NCI-H128 (cell line): Measurements from ENCODE around the gene TAF3.
"Not testable (repeated sequence)": the region's sequence is repeated elsewhere in the genome, so short reads cannot be mapped to it uniquely, and the experiment has no call there.

Source experiments
- DNase-seq: peaks from one replicate; lab custom pipeline; 2025; ENCODE audit not compliant: unreplicated experiment; lab: John Stamatoyannopoulos, UW

The TAF3 gene

DNA sequence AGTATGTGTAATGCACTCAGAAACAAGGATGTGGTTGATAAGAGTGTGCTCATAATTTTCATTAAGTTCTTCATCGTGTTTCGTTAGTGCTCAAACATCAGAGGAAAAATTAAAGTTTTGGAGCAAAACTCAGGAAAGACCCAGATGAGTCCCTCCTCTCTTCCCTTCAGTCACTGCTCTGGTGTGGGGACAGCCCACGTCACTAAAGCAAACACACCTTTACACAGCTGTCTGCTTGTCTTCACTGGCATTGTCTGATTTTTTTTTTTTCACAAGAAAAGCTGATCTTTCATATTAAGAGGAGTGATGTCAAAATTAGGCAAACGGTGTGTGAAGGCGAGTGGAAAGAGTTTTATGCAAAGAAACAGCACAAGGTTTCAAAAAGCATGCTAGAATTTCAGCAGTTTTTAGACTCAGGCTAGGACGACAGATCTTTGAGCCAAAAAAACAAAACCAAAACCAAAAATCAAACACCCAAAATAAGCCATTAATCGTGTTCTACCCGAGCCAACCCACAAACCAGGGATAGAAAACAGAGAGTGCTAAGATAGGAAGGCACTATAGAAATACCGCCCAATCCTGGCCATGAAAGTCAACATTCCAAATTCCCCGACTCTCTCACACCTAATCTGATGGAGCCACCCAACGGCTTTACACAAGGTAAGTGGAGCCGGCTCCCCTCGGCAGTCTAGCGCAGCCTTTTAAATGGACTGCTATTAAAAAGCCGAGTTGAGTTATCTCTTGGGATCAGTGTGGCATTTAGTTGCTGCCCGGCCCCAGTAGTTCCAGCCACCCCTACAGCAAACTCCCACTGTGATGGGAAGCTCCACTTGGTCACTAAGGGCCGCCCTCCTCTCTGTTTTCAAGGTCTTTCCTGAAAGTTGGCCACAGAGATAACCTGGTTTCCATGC is 208.3 kb downstream of the TAF3 start:
- DNase-seq: no peak

DNA sequence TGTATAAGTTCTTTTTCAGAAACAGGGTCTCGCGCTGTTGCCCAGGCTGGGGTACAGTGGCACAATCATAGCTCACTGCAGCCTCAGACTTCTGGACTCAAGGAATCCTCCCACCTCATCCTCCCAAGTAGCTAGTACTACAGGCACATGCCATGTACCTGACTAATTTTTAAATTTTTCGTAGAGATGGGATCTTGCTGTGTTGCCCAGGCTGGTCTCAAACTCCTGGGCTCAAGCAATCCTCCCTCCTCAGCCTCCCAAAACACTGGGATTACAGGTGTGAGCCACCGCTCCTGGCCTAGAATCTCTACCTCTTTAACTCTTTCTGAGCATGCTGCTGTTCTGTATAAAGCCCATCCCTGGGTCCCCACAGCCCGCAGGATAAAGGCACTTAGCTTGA is 212.9 kb downstream of the TAF3 start:
- not testable (repeated sequence) for DNase-seq

DNA sequence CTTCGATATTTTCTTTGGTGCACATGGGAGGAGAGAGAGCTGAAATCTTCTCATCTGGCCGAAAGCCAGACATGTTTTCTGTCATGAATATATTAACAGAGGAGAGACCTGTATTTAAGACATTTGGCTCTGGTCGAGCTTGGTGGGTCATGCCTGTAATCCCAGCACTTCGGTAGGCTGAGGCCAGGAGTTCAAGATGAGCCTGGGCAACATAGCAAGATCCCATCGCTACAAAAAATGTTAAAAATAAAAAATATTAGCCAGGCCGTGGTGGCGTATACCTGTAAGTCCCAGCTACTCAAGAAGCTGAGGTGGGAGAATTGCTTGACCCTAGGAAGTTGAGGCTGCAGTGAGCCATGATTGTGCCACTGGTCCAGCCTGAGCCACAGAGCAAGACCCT is 214.3 kb downstream of the TAF3 start:
- no peak for DNase-seq

DNA sequence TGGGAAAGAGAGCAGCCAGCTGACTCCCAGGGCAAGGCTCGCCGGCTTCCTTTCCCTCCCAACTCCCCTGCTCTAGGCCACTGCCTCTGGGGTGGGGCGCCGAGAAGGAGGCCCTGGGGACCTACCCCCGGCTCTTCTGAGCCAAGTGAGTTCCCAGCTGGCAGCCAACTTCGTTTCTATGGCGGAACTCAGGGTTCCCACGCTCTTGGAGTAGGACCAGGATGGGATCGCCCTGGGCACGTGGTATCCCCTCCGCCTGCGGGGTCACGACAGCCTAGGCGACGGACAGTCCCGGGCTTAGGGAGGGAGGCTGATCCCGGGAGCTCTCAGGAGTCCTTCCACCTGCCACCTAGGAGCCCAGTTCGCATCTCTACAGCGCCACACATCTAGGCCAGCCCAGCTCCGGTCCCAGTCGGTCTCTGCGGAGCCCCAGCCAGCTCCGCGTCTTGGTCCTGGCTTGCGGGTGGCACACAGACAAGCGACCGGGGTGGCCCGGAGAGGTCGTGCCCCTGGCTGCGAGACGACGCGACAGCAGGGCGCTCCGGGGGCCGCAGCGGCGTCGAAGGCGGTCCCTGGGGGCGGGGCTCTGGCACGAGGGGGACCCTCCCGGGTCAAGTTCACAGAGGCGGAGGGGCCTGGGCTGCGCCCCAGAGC is 215.6 kb downstream of the TAF3 start:
- DNase-seq: no peak

DNA sequence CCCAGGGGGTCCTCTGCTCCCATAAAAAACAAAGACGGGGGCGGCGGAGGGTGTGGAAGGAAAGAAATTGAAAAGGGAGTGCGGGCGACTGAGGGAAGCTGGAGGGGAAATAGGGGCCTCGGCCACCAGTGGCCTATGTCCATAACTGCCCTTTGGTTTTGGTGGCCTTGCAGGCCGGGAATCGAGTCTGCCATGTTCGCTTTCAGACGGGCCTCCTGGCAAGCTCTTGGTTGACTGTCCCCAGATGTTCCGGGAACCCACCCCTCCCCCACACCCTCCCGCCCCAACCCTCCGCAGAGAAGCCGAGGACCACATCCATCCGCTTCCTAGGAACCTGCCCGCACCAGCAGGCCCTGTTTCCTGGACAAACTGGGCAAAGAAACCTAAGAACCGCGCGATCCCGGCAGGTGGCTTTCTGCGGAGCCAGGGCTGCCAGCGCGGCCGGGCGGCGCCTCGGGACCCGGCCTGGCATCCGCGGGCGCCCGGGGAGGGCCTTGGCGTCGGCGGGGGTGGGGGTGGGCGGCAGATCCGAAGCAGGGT is 216.2 kb downstream of the TAF3 start:
- no peak for DNase-seq

DNA sequence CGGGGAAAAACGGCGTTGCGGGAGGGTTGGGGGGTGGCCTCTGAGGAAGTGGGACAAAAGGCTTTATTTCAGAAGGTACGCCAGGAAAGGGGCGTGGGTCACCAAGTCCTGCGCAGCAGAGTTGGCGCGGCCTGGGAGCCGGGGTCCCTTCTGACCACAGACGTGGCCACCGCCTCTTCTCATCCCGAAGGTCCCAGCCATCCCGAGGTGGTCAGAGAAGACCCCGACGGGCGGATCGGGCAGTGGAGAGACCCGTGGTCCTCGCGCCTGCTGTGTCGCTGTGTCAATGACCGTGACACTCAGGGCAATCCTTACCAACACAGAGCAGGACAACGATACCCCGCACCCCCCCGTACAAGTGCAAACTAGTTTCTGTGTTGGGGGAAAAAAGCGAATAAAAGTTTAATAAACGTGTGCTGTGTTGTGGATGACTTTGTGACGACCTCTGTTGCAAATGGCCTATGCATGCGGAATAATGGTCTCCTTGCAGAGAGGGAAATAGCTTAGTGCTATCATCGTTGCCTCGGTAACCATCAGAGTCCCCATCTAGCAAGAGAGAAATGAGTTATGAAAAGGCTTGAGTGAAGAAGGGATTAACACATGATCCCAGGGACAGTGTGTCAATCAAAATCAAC is 216.8 kb downstream of the TAF3 start:
- DNase-seq: no peak

DNA sequence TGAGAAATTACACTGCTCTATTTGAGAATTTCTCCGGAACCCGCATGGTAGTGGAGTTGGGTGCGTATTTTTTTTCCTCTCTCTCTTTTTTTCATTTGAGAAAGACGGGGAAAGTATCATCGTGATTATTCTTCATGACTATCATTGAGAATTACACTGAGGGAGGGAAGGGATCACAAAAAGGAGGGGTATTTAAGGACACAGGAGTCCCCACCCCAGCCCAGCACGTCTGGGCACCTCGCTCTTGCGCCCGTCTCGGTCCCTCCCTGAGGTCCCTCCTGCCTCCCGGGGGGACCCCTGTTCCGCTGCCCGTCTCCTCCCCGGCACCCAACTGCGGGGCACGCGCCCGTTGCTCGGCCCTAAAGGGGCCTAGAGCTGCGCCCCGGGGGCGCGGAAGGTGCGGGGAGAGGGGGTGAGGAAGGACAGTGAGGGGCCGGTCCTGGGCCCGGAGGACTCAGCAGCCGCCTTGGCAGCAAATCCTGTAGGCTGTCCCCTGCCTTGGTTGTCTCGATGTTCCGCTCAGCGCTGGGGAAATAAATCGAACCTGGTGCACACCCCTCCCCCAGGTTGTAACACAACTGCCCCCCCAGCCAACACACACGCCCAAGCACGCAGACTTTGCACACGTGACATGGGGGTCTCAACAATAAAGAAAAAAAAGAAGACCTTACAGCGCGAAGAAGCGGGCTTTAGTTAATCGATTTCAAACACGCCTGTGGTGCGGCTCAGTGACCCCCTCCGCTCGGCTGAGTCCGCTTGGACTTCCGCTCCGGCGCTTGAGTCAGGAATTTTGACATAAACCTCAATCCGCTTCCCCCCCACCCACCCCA is 217.6 kb downstream of the TAF3 start:
- no peak for DNase-seq

DNA sequence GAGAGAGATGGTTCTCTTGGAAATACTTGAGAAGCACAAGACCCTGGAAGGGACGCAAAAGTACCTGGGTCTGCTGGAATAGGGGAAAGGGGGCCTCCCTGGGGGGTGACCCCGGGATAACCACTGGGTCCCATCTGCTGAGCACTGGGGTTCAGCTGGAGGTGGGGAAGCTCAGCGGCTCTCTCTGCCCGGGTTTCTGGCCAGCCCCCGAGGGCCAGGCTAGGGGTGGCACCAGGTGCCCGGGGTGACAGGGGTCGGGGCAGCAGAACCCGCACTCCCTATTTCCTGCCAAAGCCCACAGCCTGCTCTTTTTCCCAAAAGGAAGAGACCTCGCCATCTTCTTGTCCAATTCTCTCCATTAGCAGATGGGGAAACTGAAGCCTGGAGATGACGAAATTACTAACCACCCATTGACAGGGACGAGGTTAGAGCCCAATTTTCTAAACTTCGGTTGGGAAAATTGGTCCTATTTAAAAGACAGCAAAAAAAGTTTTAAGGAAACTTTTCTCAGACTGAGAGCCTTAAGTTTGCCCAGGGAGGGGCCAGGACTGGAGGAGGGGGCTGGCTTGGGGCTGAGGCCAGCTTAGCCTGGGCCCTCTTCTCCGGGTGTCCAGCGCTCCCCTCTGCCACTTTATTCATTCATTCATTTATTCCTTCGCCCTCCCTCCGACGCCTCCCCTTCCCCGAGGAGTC is 218.3 kb downstream of the TAF3 start:
- DNase-seq: no peak

DNA sequence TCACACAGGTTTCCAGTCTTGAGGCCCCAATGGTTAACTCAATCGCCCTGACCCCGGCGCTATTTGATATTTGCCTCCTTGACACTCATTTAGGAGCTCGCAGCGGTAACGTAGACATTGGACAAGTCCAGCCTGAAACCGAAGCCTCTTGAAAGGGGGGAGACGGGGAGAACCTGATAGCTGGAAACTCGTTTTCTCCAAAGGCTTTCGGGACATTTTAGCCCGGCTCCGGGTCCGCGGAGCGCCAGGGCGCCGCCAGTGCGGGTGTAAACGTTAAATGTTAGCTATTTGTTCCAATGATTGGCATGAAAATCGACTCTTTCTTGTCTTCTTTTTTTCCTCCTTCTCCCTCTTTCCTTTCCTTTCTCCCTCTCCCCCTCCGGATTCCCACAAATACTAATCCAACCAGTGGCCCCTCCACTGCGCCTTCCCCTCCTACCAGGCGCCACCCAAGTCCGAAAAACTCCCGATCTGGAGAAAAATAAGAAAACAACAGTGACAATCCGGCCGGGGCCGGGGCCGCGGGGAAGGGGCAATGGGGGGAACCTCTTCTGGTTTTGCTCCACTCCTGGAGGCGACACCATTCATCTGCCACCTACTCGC is 219.0 kb downstream of the TAF3 start:
- no peak for DNase-seq

DNA sequence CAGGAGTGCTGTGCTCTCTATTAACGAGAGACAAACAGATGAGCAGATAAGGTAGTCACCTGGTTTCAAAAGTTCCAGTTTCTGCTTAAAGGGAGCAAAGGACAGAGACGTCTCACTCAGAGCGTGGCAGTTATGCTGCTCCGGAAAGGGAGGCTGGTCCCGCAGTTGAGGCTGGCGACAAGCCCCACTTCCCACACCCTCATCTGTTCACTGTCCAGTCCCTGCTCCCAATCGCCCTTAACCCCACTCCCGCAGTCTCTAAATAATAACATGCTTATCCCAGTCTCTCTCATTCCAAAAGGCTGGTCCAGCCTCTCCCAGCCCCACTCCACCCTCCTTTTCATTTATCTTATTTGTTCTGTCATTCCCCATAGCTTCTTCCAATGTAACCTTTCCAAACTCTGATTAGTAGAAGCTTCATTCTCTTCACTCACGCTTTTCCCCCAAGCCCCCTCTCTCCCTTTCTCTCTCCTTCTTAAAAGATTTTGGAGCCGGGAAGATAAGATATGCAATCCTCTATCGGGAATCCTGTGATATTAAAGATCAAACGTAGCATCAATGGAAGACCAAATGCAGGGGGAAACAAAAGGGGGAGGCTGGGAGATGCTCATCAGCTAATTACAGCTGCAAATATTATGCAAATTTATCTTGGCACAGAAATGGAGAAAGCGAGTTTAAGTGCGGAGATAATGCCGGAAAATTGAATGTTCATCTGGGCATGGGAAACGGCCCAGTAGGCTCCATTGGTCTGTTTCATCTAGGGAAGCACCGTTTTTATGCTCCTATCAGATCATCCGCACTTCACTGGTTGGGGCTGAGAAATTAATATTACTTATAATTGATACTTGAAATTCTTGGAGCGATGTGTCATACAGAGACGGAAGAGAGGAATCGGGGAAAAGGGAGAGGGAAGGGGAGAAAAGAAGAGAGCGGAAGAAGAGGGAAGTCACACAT is 219.9 kb downstream of the TAF3 start:
- DNase-seq: no peak

DNA sequence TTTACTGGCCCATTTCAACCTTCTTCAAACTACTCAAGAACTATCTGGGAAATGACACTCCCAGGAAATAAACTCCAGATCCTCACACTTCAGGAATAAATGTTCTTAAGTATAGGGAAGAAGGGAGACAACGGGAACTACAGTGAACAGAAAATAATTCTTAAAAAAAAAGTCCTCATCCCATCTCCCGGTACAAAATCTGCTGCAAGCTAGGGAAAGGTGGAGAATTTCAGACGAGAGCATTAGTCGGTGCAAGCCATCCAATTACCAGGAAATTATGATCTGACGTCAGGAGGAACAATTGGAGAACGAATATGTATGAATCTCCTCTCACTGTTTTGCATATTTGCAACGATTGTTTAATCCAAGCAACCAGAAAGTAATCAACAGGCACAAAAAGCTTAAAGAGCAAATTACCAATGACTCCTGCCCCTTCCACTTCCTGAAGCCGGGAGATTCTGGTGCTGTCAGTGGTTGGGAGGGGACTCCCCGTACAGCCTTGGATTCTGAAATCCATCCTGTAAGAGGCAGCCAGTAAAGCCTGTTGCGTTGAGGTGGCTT is 221.1 kb downstream of the TAF3 start:
- no peak for DNase-seq

DNA sequence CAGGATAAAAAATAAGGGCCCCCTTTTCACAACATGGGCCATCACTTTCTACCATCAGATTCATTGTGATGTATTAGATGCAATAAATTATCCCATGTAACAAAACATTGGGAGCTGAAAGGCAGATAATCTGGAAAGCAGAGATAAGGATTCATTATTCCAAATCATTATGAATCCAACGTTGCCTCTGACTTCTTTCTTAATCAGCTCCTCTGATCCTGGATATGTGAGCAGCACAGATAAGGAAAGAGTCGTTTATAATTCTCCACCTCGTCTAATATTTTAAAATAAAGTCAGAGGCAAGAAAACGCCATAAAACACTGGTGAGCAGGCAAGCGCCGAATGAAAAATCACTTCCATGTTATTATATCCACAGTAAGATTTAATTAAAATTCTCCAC is 222.3 kb downstream of the TAF3 start:
- no peak for DNase-seq

DNA sequence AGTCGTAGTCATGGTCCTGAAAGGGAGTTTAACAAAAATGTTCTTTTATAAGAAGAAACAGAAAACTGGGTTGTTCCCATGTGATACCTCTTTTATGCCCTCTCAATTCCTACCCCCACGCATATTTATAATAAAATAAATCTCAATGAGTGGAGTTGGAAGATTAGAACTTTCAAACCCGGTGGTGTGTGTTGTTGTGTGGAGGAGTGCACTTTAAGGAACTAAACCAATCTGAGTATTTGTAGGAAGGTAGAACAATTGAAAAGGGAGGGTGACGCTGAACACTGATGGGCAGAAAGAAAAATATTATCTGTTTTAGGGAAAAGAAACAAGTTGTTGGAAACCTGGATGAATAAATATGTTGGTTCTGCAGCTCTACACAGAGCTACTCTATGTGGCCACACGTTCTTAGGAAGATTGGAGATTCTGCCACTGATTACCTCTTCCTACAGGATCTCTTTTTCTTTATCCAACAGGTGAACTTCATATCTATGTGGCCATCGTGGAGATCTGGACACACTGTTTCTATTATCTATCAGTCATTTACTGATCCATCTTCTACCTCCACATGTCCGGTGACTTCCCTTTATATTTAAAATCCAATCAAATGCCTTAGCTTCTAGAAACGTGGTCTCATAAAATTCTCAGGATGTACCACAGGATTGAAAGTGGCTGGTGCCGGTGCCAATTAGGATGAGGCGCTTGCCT is 223.1 kb downstream of the TAF3 start:
- DNase-seq: no peak

DNA sequence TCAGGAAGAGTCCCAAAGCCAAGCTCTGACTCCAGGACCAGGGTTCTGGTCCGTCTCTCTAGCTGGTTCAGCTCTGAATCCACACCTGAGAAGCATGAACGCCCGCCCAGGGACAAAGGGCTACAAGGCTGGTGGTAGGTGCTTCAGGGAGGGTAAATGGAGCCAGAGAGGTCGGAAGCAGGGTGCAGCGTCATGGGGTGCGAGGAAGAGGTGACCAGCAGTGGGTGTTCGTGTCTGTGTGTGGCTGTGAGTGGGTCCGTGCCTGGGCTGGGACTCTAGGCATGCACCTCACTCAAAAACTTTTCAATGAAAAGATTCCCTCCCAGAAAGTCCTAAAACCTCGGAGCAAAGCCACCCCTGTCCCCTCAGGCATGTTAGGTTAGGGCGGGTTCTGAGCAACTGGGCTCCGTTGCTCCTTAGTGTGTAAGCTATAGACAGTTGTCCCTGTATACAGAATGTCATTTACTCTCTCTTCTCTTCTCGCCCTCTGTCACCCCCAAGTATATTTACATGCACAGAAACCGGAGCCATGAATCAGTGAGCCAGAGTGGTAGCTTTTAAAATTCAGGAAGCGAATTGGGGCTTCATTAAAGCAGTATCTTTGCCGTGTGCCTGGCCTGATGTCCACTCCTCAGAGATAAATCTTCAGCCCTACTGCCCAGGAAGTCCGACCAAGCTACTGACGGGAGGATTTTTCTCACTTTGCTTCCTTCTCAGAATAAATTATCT is 223.9 kb downstream of the TAF3 start:
- DNase-seq: no peak

DNA sequence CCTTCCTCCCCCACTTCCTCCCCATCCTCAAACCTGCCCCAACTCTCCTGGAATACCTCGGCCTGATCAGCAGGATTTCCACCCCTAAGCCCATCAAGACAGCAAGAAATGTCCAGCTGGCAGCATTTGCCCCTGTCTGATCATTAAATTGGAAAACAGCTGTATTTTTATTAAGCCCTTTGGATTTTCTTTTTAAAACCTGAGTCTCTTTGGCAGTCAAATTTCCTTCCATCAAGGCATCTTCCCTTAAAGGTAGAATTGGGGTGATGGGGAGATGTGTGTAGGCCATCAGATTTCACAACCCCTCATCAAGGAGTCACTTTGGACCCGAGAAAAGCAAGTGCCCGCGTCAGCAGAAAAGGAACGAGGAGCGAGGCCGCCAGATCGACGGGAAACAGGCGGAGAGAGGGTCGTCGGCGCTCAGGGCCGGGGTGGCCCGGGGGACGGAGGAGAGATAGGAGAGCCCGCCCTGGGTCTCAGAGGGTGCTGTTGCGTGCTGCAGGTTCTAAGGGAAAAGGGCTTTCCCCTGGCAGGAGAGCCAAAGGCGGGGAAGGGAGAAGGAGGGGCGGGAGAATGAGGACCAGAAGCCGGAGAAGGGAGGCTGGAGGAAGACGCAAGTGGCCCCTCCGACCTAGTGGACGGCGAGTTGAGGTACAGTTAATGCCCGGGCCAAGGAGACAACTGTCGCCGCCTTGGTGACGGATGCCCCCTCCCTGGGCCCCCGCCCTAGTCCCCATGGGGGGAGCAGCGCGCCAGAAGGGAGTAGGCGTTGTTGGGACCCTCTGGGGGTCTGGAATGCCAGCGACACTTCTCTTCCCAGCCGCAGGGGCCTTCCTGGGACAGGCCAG is 224.6 kb downstream of the TAF3 start:
- DNase-seq: no peak

DNA sequence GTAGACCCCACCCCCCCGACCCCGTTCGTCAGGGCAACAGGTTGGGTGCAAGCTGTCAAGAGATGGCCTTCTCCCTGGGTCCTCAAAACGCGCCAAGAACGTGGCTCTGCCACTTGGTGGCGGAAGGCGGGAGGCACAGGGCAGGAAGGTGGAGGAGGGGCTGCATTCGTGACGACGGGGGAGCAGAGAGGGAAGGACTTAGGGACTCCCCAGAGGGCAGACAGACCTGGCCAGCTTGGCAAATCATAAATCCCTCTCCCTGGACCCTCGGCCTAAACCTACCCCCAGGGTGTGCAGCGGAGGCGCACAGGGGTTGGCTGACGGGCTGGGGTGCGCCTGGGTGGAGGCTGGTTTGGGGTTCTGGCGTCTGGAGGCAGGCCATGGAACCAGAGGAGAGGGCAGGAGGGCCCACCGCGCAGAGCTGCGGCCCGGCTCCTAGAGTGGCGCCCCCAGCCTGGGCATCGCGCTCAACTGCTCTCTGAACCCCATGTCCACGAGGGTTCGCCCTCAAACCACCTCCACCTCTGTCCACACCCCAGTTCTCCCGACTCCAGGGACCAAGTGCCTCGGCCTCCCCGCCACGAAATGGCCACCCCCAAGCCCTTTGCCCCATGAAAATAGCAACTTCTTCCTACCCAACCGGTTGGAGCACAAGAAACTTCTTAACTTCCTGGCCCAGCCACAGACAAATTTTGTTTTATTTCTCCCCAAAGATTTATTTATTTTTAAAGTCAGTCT is 225.4 kb downstream of the TAF3 start:
- DNase-seq: no peak
